Measurements from ENCODE around the gene TUT7.

- TF ChIP-seq CTCF (conservative IDR thresholded peaks at IDR 0.05): no peak
- TF ChIP-seq EZH2 (IDR thresholded peaks at IDR 0.05; ENCODE audit: low read depth): no peak
Measured at GRCh38 chr9:86285261-86285660, 68.9 kb downstream of the TUT7 start.

Data from PC-9 (cell line).